8988T (cell line): ENCODE measurements around the gene CYP2J2.
A peak's percentile ranks its signal among the peaks of the same experiment; 100 is the strongest.
"Not testable (repeated sequence)": the region's sequence is repeated elsewhere in the genome, so short reads cannot be mapped to it uniquely, and the experiment has no call there.

Experiments used
- DNase-seq: peaks from one replicate; pipeline ENCODE4 v3.0.0; 2011

The CYP2J2 gene

DNA sequence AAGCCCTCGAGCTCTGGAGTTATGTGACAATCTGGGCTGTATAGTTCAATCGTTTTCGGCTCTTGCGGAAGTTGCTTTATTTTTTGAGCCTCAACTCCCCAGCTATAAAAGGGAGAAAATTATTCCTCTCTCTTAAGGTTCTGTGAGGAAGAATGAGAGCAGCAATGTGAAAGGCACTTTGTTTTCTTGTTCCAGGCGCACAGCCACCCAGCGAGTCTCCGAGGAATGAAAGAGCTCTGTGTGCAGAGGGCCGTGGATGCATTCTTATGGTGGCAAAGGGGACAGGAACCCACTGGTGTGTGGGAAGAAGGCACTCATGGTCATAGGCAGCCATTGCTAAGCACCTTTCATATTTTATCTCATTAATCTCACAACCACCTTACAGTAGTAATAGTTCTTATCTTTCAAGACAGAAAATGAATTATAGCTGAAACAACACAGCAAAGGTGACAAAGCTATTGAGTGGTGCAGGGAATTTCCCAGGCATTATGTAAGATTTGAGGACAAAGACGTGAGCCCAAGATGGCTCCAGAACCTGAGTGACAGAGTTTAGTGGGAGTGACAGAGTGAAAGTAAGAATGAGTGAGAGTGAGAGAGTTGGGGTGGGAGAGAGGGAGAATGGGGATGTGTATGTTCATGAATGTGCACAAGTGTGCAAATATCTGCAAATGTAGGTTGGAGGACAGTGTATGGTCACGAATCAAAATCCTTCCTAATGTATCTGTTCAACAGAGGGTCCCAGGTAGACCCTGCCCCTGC is 9.4 kb downstream of the CYP2J2 start:
- no peak for DNase-seq

- DNase-seq, result no peak
Measured at GRCh38 chr1:59915516-59915915, 11.1 kb downstream of the CYP2J2 start.

- DNase-seq, result not testable (repeated sequence)
Measured at GRCh38 chr1:59914791-59915286, 11.7 kb downstream of the CYP2J2 start.

DNA sequence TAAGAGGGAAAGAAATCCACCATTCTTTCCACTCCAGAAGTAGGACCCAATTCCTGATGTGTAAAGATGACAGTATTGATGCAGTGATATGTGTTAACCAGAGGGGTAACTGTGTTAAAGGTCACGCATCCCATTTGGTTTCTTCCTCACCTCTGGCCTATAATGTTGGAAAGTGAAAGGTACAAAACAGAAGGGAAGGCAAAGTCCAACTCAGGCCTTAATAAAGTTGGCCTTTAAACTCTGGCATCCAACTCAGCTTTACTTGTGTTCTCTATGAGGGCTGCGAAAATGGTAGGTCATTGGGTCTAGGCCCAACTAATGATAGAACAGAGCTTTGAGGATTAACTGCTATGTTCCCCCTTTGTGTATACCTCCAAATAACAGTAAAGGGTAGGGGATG is 17.9 kb downstream of the CYP2J2 start:
- DNase-seq, result no peak

DNA sequence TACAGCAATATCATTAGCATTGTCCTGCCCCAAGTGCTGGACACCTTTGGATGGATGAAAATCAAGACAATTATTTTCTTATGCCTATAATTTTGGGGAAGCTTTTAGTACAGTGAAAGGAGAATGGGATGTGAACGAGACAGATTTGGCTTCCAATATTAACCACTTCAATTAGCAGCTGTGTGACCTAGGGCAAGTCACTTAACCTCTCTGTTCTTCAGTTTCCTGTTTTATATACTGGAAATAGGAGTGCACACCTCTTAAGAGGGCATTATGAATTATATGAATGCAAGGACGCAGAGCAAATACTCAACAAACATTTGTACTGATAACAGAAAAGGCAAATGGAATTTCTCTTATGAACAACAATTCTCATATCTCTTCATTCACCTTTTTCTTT is 18.5 kb downstream of the CYP2J2 start:
- DNase-seq, result no peak

DNA sequence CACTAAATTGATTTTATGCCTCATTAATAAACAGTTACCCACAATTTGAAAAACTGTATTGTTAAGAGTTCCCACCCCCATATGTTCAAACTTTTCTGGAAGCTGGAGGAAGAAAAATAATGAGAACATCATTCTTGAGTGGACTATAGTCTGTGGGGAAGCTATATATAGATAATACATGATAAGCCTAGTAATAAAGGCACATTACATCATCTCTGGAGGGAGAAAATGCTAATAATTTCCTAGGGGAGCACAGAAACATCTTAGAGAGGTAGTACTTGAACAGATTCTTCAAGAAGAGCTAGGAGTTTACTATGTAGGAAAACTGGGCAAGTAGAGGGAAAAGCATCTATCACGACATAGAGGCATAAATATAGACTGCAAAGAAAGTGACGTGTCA is 19.6 kb downstream of the CYP2J2 start:
- no peak for DNase-seq

DNA sequence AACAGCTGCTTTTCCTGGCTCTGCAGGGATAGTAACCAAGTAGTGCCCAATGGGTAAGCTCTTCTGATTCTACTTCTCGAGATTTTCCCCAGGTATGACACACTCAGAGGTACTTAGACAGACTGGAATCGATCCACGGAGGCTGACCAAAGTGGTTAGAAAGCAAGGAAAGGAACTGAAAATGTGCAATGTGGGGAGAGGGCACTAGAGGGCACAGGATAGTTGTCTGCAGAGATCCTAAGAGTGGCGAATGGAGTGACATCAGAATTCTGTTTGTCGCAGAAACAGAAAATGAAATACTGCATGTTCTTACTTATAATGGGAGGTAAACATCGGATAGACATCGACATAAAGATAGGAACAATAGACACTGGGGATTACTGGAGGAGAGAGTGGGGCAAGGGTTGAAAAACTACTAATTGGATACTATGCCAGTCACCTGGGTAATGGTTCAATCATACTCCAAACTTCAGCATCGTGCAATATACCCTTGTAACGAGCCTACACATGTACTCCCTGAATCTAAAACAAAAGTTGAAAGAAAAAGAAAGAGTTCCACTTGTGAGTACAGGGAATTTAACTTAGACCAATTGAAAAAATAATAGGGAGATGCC is 23.3 kb downstream of the CYP2J2 start:
- peak; percentile 14 for DNase-seq

GRCh38 chr1:59901770-59902388 is 24.7 kb downstream of the CYP2J2 start:
- DNase-seq, result no peak

DNA sequence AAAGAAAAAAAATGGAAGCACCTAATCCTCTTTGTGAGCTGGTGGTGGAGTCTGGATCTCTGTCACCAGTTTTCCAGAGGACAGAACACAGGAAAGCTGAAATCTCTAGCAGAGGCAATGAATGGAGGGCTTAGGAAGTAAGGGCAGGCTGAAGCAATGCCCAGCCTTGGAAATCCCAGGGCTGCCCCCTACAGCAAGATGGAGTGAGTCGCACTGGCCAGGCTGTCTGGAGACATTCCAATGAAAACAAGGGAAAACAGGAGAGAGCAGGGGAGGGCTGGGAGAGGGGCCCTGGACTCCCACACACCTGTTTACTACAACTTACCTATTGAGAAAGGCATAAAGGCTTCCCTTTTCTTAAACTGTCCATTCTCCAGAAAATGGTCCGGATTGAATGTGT is 25.9 kb downstream of the CYP2J2 start:
- peak; percentile 5 for DNase-seq

DNA sequence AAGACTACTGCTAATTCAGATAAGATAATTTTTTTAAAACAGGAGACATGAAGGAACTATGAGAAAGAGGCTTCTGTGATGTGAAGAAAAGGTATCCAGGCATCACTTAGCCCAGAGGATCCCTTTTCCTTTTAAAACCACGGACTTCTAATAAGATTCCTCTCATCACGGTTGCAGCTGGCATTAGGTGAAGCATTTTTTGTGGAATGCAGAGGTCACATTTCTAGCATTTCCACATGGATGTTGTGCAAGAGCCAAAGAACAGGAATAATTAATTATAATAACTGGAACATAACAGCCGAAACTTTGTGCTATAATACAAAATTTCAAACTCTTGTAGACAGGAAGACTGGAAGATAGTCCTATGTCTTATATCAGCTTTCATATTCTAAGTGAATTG is 27.6 kb downstream of the CYP2J2 start:
- no peak for DNase-seq

- DNase-seq, result no peak
Measured at GRCh38 chr1:59897165-59897564, 29.4 kb downstream of the CYP2J2 start.

DNA sequence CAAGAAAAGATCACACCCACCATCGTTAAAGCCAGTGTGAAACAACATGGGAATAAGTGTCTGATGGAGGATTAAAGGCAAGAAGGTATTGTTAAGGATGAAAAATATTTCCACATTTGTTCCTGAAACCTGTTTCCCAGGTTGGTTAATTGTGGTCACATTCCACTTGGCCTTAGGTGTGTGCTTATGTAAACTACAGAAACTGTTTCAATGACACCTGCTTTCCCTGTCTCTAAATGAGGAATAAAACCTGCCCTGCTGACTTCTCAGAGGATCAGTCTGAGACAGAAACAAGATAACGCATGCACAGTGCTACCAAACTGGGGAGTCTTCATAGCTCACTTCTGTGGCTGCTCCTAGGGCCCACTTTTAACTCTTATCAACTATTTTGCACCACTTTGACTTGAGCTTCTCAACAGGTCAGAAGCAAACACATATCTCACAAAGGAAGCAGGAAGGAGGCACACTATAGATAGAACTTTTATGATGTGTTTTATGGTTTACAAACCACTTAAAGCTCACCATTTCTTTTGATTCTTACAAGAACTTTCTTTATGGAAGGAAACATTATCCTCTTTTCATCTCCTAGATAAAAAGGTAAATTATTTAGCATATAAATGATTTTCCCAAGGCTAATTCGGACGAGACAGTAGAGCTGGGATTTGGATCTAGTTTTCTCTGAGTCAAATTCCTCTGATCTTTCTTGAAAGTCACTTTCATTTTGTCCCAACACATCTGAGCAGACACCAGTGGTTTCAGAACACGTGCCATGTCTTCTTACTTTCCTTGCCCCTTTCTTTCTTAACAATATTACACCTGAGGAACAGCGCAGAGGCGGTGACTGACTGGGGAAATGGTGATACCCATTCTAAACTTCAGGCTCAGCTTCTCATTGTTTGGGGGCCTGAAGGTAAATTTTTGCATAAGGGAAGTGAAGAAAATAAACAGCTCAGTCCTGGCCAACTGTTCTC is 33.4 kb downstream of the CYP2J2 start:
- no peak for DNase-seq

- no peak for DNase-seq
Measured at GRCh38 chr1:59885160-59885832, 41.3 kb downstream of the CYP2J2 start.

DNA sequence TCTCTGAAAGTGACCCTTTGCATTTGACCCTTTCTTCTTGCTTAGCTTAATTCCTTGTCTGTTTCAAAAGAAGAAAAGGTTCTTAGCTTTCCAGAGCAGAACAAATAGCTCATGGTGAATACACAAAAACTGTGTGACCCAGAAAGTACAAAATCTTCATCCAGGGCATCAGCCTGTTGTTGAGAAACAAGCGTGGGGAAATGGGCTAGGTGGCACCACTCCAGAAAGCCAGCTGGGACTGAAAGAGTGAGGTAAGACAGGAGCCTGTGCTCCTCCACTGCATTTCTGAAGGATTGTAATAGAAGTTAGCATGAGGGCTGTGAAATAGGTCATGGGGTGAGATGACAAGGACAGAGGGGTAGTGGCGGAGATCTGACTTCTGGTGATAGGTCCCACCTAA is 45.8 kb downstream of the CYP2J2 start:
- DNase-seq, result no peak

DNA sequence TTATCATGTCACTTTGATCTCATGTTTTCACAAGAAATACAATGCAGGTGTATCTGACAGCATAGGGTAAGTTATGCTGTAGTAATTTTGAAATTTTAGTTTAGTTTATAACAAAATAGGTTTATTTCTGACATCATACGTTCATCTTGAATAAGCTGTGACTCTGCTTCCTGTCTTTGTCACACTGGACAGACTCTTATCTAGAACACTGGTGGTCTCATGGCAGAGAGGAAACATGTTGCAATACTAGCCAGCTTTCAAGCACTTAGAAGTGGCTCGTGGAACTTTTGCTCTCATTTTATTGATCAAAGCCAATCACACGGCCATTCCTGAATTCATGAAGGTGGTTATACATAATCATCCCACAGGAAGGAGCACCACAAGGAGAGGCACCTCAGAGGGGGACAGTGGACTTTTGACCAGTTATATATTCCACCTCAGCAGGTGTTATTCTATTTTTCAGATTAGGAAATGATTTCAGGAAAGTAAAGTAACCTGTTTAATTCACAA is 46.5 kb downstream of the CYP2J2 start:
- DNase-seq, result no peak

DNA sequence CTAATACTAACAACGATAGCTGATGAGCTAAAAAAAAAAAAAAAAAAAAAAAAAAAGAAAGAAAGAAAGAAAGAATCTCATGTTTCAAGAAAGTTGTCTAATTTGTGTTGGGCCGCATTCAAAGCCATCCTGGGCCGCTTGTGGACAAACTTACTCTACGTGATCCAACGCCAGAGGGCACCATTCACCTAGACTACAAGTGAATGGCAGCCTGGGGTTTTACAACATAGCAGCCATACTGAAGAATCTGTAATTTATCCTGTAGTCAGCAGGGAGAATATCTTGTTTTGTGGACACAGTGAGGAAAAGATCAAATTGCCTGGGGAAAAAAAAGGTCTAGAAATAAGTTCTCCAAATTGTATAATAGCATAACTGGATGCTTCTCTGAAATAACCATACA is 47.0 kb downstream of the CYP2J2 start:
- DNase-seq, result no peak

- DNase-seq, result no peak
Measured at GRCh38 chr1:59878370-59878769, 48.2 kb downstream of the CYP2J2 start.

DNA sequence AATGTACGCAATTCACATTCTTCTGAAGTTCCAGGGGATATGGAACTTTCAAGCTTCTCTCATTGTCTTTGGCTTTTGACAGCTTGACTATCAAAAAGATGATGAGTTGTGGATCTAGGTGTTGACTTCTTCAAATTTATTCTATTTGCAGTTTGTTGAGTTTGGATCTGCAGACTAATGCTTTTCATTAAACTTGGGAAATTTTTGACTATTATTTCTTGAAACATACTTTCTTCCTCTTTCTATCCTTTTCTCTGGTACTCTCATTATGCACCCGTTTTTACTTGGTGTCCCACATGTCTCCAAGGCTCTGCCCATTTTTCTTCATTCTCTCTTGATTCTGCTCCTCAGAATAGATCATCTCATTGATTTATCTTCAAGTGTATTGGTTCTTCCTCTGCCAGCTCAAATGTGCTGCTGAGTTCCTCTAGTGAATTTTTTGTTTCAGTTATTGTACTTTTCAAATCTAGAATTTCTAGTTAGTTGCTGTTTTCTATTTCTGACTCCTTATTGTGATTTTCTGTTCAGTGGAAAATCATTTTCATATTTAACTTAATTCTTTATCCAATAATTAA is 49.4 kb downstream of the CYP2J2 start:
- DNase-seq, result no peak

DNA sequence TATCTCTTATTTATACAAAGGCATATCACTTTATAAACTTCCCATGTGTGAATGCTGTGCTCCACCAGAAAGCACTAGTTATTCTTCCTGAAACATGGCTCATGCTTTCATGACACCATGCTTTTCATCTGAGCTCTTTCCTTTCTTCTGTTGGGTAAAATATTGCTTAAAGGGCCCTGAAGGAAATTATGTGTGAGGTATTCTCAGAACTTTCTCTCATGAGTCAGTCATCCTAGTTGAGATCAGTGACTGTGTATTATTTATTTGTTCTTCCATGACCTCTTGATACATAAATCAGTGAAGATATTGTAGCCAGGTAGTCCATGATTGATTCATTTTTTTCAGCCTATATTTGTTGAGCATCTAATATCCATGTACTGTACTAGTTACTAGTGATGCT is 54.8 kb downstream of the CYP2J2 start:
- DNase-seq, result no peak

DNA sequence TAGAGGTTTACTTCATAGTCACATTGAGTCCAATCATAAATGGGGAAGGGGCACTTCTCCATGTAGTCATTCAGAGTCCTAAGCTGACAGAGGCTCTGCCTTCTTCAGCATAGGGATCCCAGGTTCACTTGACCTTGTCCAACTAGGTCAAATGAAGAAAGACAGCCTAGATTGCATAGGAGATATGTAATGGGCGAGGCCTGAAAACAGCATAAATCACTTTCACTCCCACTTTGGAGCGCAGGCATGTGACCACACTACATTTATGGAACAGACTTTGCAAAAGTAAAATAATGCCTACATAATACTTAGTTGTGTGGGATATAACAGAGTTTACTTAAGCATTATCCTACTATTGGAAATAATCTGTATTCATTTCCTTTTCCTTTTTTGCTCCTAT is 60.1 kb downstream of the CYP2J2 start:
- DNase-seq, result no peak

DNA sequence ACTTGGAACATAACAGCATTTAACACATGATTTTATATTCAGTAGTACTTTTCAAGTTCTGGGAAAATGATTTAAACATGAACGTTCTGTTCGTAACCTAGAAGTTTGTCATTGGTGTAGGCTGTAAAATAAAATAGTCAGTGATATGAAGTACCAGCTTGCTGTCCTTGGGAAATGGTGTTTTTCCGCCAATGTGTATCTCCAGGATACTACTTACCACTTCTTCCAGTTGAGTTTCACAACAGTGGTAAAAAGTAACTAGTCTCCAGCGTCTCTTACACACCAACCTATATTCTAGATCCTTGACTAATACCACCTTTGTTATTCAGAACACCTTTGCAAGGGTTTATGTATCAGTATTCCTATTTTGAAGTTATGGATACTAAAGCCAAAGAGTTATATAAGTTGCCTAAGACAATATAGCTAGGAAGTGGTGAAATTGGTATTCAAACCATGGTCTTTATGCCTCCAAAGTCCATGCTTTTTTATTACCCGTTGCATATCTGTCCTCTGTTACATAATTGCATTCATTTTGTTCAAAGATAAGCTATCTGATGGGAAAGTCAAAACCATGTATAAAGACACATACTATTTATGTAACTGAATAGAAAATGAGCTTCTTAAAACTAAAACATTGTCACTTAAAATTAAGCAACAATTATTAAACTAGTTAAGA is 68.8 kb downstream of the CYP2J2 start:
- DNase-seq, result no peak
